ENCODE measurements around the gene DDI2. TPM values are rescaled to one million over a fixed set of nuclear protein-coding genes. Genes with fewer than 3 reads are reported as not detected.
A peak's percentile ranks its signal among the peaks of the same experiment; 100 is the strongest.

The DDI2 gene
- total and polyA plus RNA-seq, 9 of the 15 experiments (the other 6 are each of a cell fraction or from before 2014, with no cell fraction given), result 6.5 to 48.4 (median 21.2) TPM

GRCh38 chr1:15692121-15692682, 74.9 kb downstream of the DDI2 start (continued):
- TF ChIP-seq CEBPZ (IDR thresholded peaks at IDR 0.05; ENCODE audit: borderline replicate concordance, low read depth, low read length) (no peak), SMARCA4 (IDR thresholded peaks at IDR 0.05) (peak; percentile 26; the same call in 1 of the 2 replicates), SMAD3 (CRISPR knock-in tag; conservative IDR thresholded peaks at IDR 0.05) (no peak), RHOXF2B (CRISPR knock-in tag; conservative IDR thresholded peaks at IDR 0.05) (no peak), NCOA4 (IDR thresholded peaks at IDR 0.05; ENCODE audit: partially characterized antibody) (no peak), CUX1 (CRISPR knock-in tag; IDR thresholded peaks at IDR 0.05) (no peak), MLX (CRISPR knock-in tag; conservative IDR thresholded peaks at IDR 0.05) (no peak), LCOR (CRISPR knock-in tag; IDR thresholded peaks at IDR 0.05) (no peak), SMAD2 (IDR thresholded peaks at IDR 0.05; ENCODE audit: low read depth, low read length) (no peak), NEUROD1 (IDR thresholded peaks at IDR 0.05; ENCODE audit: borderline replicate concordance, low read depth, low read length, partially characterized antibody) (no peak), FOXJ2 (tag; IDR thresholded peaks at IDR 0.05) (no peak), YY1 (IDR thresholded peaks at IDR 0.05; ENCODE audit: borderline replicate concordance in 1 of 3, control insufficient read depth in 1 of 3, extremely low read depth in 1 of 3, insufficient read depth in 3 of 3, insufficient read length in 1 of 3, insufficient replicate concordance in 2 of 3, low read depth in 1 of 3, low read length in 2 of 3) (peak in 1 of 3 experiments; percentile 35), PTBP1 (IDR thresholded peaks at IDR 0.05; ENCODE audit: low read depth, low read length) (no peak), NR3C1 (CRISPR knock-in tag; IDR thresholded peaks at IDR 0.05) (no peak), BRCA1 (IDR thresholded peaks at IDR 0.05) (no peak), BRCA1 (CRISPR knock-in tag; IDR thresholded peaks at IDR 0.05) (no peak), ZNF253 (CRISPR knock-in tag; conservative IDR thresholded peaks at IDR 0.05) (no peak), MTA3 (IDR thresholded peaks at IDR 0.05; ENCODE audit: borderline replicate concordance) (no peak), NR1H2 (CRISPR knock-in tag; IDR thresholded peaks at IDR 0.05) (no peak)
